WTC11 (cell line): ENCODE data around the gene AKR7A2. TPM values are rescaled to one million over a fixed set of nuclear protein-coding genes. Genes with fewer than 3 reads are reported as not detected.
A peak's percentile ranks its signal among the peaks of the same experiment; 100 is the strongest.

Source experiments
- ATAC-seq: fragments of 200-7000 bp; cut with Tn5 transposase; 2 replicates; pipeline ENCODE4 v1.10.0; 2021; ENCODE audit warnings: mild to moderate bottlenecking, moderate library complexity
- CTCF ChIA-PET: fragments of 300-600 bp; sonication (Branson Sonifier 250); formaldehyde crosslinking; loops from one replicate; lab custom pipeline; 2021; ENCODE audit warnings: antibody characterized with exemption; lab: Charles Lee
- POLR2A ChIA-PET: fragments of 350-600 bp; sonication (Branson Sonifier 250); formaldehyde crosslinking; loops from one replicate; lab custom pipeline; 2021; ENCODE audit warnings: antibody characterized with exemption; lab: Charles Lee
- DNase-seq: peaks from one replicate; pipeline ENCODE4 v3.0.0; 2021; ENCODE audit warnings: low spot score
- H3K27ac Mint-ChIP-seq: 2 replicates; pipeline ENCODE4 v1.8.0; 2021; ENCODE audit warnings: mixed read lengths
- H3K27me3 Mint-ChIP-seq: 2 replicates; pipeline ENCODE4 v1.8.0; 2021; ENCODE audit warnings: low read depth, mild to moderate bottlenecking, moderate library complexity, mixed read lengths
- H3K36me3 Mint-ChIP-seq: 2 replicates; pipeline ENCODE4 v1.8.0; 2021; ENCODE audit warnings: mixed read lengths
- H3K4me1 Mint-ChIP-seq: 2 replicates; pipeline ENCODE4 v1.8.0; 2022; ENCODE audit warnings: mixed read lengths
- H3K4me3 Mint-ChIP-seq: 2 replicates; pipeline ENCODE4 v1.8.0; 2021; ENCODE audit warnings: mild to moderate bottlenecking, moderate library complexity, mixed read lengths
- H3K9me3 Mint-ChIP-seq: 2 replicates; pipeline ENCODE4 v1.8.0; 2021; ENCODE audit warnings: mixed read lengths
- AFF4 ChIP-seq: sonication (generic); formaldehyde crosslinking; IDR thresholded peaks from 2 replicates; pipeline ENCODE4 v1.8.1; 2023; ENCODE audit warnings: mild to moderate bottlenecking, missing genetic modification reagents, borderline replicate concordance
- CREB1 ChIP-seq: sonication (generic); formaldehyde crosslinking; IDR thresholded peaks from 2 replicates; pipeline ENCODE4 v1.8.0; 2023; ENCODE audit warnings: mild to moderate bottlenecking, missing genetic modification reagents
- ESRRA ChIP-seq: sonication (generic); formaldehyde crosslinking; IDR thresholded peaks from 2 replicates; pipeline ENCODE4 v1.8.1; 2022; ENCODE audit warnings: mild to moderate bottlenecking, missing genetic modification reagents, borderline replicate concordance
- FOXP1 ChIP-seq: sonication (generic); formaldehyde crosslinking; IDR thresholded peaks from 2 replicates; pipeline ENCODE4 v1.8.0; 2022; ENCODE audit warnings: missing genetic modification reagents, mild to moderate bottlenecking, moderate library complexity, borderline replicate concordance
- GABPB1 ChIP-seq: sonication (generic); formaldehyde crosslinking; IDR thresholded peaks from 2 replicates; pipeline ENCODE4 v1.8.1; 2023; ENCODE audit warnings: mild to moderate bottlenecking, missing genetic modification reagents
- GTF2I ChIP-seq: fragments of 250-450 bp; sonication (Bioruptor Pico); conservative IDR thresholded peaks from 2 replicates; pipeline ENCODE4 v1.4.0; 2021; ENCODE audit warnings: mild to moderate bottlenecking
- HMGA2 ChIP-seq: fragments of 250-450 bp; sonication (Bioruptor Pico); IDR thresholded peaks from 2 replicates; pipeline ENCODE4 v1.4.0; 2021; ENCODE audit warnings: mild to moderate bottlenecking, moderate library complexity
- HMGXB4 ChIP-seq: sonication (generic); formaldehyde crosslinking; IDR thresholded peaks from 2 replicates; pipeline ENCODE4 v1.8.1; 2023; ENCODE audit warnings: mild to moderate bottlenecking, moderate library complexity, missing genetic modification reagents
- JUN ChIP-seq: sonication (generic); formaldehyde crosslinking; IDR thresholded peaks from 2 replicates; pipeline ENCODE4 v1.8.0; 2023; ENCODE audit warnings: mild to moderate bottlenecking, missing genetic modification reagents
- NR1H2 ChIP-seq: sonication (generic); formaldehyde crosslinking; IDR thresholded peaks from 2 replicates; pipeline ENCODE4 v1.9.0; 2021; ENCODE audit warnings: mild to moderate bottlenecking, moderate library complexity, missing genetic modification reagents
- PRRX2 ChIP-seq: fragments of 250-450 bp; sonication (Bioruptor Pico); IDR thresholded peaks from 2 replicates; pipeline ENCODE4 v1.8.0; 2021; ENCODE audit warnings: mild to moderate bottlenecking
- SP1 ChIP-seq: sonication (generic); formaldehyde crosslinking; conservative IDR thresholded peaks from 2 replicates; pipeline ENCODE4 v1.8.1; 2022; ENCODE audit warnings: missing genetic modification reagents
- TEAD4 ChIP-seq: sonication (generic); formaldehyde crosslinking; IDR thresholded peaks from 2 replicates; pipeline ENCODE4 v1.8.0; 2022; ENCODE audit warnings: mild to moderate bottlenecking, missing genetic modification reagents
- TP53 ChIP-seq: sonication (generic); formaldehyde crosslinking; IDR thresholded peaks from 2 replicates; pipeline ENCODE4 v1.8.1; 2023; ENCODE audit warnings: mild to moderate bottlenecking, missing genetic modification reagents
- USF2 ChIP-seq: sonication (generic); formaldehyde crosslinking; IDR thresholded peaks from 2 replicates; pipeline ENCODE4 v1.8.1; 2023; ENCODE audit warnings: mild to moderate bottlenecking, missing genetic modification reagents, moderate library complexity
- ZBTB21 ChIP-seq: sonication (generic); formaldehyde crosslinking; IDR thresholded peaks from 2 replicates; pipeline ENCODE4 v1.8.1; 2023; ENCODE audit warnings: mild to moderate bottlenecking, missing genetic modification reagents, borderline replicate concordance
- ZNF121 ChIP-seq: sonication (generic); formaldehyde crosslinking; IDR thresholded peaks from 2 replicates; pipeline ENCODE4 v1.8.0; 2023; ENCODE audit warnings: missing genetic modification reagents
- ZNF138 ChIP-seq: sonication (generic); formaldehyde crosslinking; conservative IDR thresholded peaks from 2 replicates; pipeline ENCODE4 v1.8.1; 2022; ENCODE audit warnings: mild to moderate bottlenecking, moderate library complexity, missing genetic modification reagents
- total RNA-seq: library from RNA; stranded (reverse); gene quantifications from 3 replicates; pipeline ENCODE4 v1.2.3, GENCODE V29; 2021
- TF ChIP-seq, protein P1 (sequence below): fragments of 250-450 bp; sonication (Bioruptor Pico); IDR thresholded peaks from 2 replicates; pipeline ENCODE4 v1.9.0; 2021; ENCODE audit warnings: moderate library complexity, mild to moderate bottlenecking, inconsistent platforms, borderline replicate concordance
- TF ChIP-seq, protein P2 (sequence below): fragments of 200-600 bp; IDR thresholded peaks from 2 replicates; pipeline ENCODE4 v1.8.0; 2022; ENCODE audit warnings: antibody characterized with exemption
- TF ChIP-seq, protein P3 (sequence below): sonication (generic); formaldehyde crosslinking; IDR thresholded peaks from 2 replicates; pipeline ENCODE4 v1.8.1; 2022; ENCODE audit warnings: mild to moderate bottlenecking, moderate library complexity, missing genetic modification reagents
- TF ChIP-seq, protein P4 (sequence below): sonication (generic); formaldehyde crosslinking; IDR thresholded peaks from 2 replicates; pipeline ENCODE4 v1.8.1; 2023; ENCODE audit warnings: mild to moderate bottlenecking, missing genetic modification reagents

Gene AKR7A2
- total RNA-seq, 1 experiment from 2014 or later = 43.4 TPM

DNA sequence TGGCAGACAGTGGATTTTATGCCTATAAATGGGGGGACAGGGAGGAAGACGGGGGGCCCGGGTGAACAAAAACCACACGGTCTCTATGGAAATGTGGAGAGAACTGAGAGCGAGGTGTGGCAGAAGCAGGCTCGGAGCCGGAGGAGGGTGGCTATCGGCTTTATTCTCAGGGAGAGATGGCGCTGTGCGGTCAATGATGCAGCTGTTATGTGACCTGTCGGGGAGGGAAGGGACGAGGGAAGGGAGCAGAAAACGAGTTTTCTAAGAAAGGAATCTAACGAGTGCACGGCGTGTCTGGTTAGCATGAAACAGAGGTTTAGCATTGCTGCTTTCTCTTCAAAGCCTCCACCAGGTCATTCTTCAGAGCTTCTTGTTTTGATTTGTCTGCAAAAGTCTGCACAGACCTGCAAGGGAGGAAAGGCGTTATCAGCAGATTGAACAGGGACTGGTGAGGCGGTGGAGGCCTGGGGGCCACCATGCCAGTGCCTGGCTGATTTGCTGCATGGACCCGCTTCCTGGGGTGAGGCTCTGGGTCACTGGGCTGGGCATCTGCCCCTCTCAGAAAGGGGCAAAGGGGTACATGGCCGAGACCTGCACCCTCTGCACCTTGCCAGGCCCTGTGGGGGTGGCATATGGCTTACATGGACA lies 27.4 kb upstream of the AKR7A2 start (continued):
- TF ChIP-seq AFF4 (CRISPR knock-in tag) = no peak
- TF ChIP-seq, protein P1, sequence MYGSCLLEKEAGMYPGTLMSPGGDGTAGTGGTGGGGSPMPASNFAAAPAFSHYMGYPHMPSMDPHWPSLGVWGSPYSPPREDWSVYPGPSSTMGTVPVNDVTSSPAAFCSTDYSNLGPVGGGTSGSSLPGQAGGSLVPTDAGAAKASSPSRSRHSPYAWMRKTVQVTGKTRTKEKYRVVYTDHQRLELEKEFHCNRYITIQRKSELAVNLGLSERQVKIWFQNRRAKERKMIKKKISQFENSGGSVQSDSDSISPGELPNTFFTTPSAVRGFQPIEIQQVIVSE = no peak
- no peak for TF ChIP-seq CREB1 (CRISPR knock-in tag)
- no peak for TF ChIP-seq FOXP1 (CRISPR knock-in tag)

DNA sequence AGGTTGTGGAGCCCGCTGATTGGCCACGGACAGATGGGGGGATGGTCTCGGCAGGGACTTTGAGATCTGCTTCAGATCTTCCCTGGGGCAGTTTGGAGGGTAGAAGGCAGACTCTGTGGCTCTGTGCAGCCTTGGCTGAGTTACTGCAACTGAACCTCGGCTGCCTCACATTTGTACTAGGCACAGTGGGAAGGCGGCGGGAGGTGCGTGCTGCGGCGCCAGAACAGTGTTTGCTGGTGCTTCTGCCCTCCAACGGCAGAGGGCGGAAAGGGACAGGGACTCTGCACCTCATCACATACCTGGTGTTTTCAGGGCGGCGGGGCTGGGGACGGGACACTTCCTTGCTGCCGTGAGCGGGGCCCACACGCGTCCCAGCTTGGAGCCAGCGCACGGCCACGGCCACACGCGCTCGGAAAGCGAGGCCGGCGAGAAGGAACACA lies 26.4 kb upstream of the AKR7A2 start:
- Mint-ChIP-seq H3K9me3 (no peaks in the 10 kb centered on the region), H3K4me1 (peaks cover 34% of the 10 kb centered on the region), H3K27ac (peak overlapping the region; percentile 98), H3K4me3 (peak overlapping the region; percentile 56), H3K36me3 (peaks cover 6% of the 10 kb centered on the region), H3K27me3 (no peaks in the 10 kb centered on the region)
- ATAC-seq (peak; percentile 75), DNase-seq (peak; percentile 90)
- CTCF ChIA-PET = interaction anchor here (0.7 to 3.2 kb wide), 13 partner anchors 16 to 366 kb away, joined by 3 to 18 read pairs (median 4); no protein-coding TSS in a partner anchor
- POLR2A ChIA-PET = interaction anchor here (1.0 kb wide), 1 partner anchor 244 kb away, joined by 3 read pairs; no protein-coding TSS in a partner anchor
- TF ChIP-seq ZNF138 (CRISPR knock-in tag) = 0 out of 2 replicates have a peak, but pooled peaks have one; percentile 35
- no peak for TF ChIP-seq GTF2I (CRISPR knock-in tag)
- TF ChIP-seq HMGXB4 (CRISPR knock-in tag) = peak; percentile 16; the same call in 1 of the 2 replicates
- TF ChIP-seq ESRRA (CRISPR knock-in tag) = no peak
- 0 out of 2 replicates have a peak, but pooled peaks have one; percentile 26 for TF ChIP-seq SP1 (CRISPR knock-in tag)
- TF ChIP-seq, protein P2, sequence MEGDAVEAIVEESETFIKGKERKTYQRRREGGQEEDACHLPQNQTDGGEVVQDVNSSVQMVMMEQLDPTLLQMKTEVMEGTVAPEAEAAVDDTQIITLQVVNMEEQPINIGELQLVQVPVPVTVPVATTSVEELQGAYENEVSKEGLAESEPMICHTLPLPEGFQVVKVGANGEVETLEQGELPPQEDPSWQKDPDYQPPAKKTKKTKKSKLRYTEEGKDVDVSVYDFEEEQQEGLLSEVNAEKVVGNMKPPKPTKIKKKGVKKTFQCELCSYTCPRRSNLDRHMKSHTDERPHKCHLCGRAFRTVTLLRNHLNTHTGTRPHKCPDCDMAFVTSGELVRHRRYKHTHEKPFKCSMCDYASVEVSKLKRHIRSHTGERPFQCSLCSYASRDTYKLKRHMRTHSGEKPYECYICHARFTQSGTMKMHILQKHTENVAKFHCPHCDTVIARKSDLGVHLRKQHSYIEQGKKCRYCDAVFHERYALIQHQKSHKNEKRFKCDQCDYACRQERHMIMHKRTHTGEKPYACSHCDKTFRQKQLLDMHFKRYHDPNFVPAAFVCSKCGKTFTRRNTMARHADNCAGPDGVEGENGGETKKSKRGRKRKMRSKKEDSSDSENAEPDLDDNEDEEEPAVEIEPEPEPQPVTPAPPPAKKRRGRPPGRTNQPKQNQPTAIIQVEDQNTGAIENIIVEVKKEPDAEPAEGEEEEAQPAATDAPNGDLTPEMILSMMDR = peak; percentile 33; the same call in 1 of the 2 replicates
- TF ChIP-seq, protein P3, sequence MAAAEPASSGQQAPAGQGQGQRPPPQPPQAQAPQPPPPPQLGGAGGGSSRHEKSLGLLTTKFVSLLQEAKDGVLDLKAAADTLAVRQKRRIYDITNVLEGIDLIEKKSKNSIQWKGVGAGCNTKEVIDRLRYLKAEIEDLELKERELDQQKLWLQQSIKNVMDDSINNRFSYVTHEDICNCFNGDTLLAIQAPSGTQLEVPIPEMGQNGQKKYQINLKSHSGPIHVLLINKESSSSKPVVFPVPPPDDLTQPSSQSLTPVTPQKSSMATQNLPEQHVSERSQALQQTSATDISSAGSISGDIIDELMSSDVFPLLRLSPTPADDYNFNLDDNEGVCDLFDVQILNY = peak; percentile 49; the same call in 1 of the 2 replicates
- TF ChIP-seq NR1H2 (CRISPR knock-in tag) = no peak
- no peak for TF ChIP-seq PRRX2 (CRISPR knock-in tag)
- no peak for TF ChIP-seq HMGA2 (CRISPR knock-in tag)
- no peak for TF ChIP-seq TP53
- no peak for TF ChIP-seq JUN
- TF ChIP-seq GABPB1 (CRISPR knock-in tag) = peak; percentile 62; the same call in 1 of the 2 replicates
- TF ChIP-seq USF2 (CRISPR knock-in tag) = peak; percentile 18; the same call in 1 of the 2 replicates
- TF ChIP-seq, protein P4, sequence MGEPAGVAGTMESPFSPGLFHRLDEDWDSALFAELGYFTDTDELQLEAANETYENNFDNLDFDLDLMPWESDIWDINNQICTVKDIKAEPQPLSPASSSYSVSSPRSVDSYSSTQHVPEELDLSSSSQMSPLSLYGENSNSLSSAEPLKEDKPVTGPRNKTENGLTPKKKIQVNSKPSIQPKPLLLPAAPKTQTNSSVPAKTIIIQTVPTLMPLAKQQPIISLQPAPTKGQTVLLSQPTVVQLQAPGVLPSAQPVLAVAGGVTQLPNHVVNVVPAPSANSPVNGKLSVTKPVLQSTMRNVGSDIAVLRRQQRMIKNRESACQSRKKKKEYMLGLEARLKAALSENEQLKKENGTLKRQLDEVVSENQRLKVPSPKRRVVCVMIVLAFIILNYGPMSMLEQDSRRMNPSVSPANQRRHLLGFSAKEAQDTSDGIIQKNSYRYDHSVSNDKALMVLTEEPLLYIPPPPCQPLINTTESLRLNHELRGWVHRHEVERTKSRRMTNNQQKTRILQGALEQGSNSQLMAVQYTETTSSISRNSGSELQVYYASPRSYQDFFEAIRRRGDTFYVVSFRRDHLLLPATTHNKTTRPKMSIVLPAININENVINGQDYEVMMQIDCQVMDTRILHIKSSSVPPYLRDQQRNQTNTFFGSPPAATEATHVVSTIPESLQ = no peak
- peak; percentile 62; the same call in 1 of the 2 replicates for TF ChIP-seq ZBTB21 (CRISPR knock-in tag)
- TF ChIP-seq ZNF121 (CRISPR knock-in tag) = 0 out of 2 replicates have a peak, but pooled peaks have one; percentile 24
- no peak for TF ChIP-seq TEAD4
